GM12892 (cell line): ENCODE measurements around the gene MYCBPAP.
"Not testable (repeated sequence)": the region's sequence is repeated elsewhere in the genome, so short reads cannot be mapped to it uniquely, and the experiment has no call there.

ENCODE experiments used
- DNase-seq: peaks from one replicate; pipeline ENCODE4 v3.0.0; 2011; ENCODE audit not compliant: insufficient read length
- FAIRE-seq: peaks from 2 replicates; lab custom pipeline; 2011; peaks lifted over from hg19 to GRCh38; lab: Jason Lieb, UNC
- POLR2A ChIP-seq: IDR thresholded peaks from 2 replicates; pipeline ENCODE4 v1.6.1; 2011; ENCODE audit warnings: low read depth, low read length, control low read depth
- POLR2AphosphoS5 ChIP-seq: IDR thresholded peaks from 2 replicates; pipeline ENCODE4 v1.6.1; 2011; ENCODE audit warnings: low read depth, low read length, control low read depth
- TAF1 ChIP-seq: IDR thresholded peaks from 2 replicates; pipeline ENCODE4 v1.6.1; 2011; ENCODE audit warnings: low read depth, mild to moderate bottlenecking, control low read depth, low read length, borderline replicate concordance

The MYCBPAP gene

GRCh38 chr17:50473901-50474300 lies 34.3 kb upstream of the MYCBPAP start:
- TF ChIP-seq TAF1 = no peak
- no peak for TF ChIP-seq POLR2AphosphoS5
- no peak for TF ChIP-seq POLR2A
- no peak for FAIRE-seq
- DNase-seq = no peak

DNA sequence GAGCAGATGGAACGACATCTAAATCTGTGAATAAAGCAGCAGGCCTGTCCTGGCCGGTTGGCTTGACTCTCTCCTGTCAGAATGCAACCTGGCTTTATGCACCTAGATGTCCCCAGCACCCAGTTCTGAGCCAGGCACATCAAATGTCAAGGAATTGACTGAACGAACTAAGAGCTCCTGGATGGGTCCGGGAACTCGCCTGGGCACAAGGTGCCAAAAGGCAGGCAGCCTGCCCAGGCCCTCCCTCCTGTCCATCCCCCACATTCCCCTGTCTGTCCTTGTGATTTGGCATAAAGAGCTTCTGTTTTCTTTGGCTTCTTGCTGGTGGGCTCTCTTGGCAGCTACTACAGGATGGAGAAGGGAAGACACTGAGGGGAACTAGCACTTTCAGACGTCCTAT lies 33.7 kb upstream of the MYCBPAP start:
- FAIRE-seq = no peak
- TF ChIP-seq TAF1 (no peak), POLR2A (no peak), POLR2AphosphoS5 (no peak)
- DNase-seq = no peak

- no peak for TF ChIP-seq TAF1
- TF ChIP-seq POLR2AphosphoS5 = no peak
- TF ChIP-seq POLR2A = no peak
- FAIRE-seq = no peak
- DNase-seq = no peak
Observed at GRCh38 chr17:50475362-50475761, 32.9 kb upstream of the MYCBPAP start.

GRCh38 chr17:50475775-50476544 lies 32.3 kb upstream of the MYCBPAP start:
- not testable (repeated sequence) for FAIRE-seq, DNase-seq

GRCh38 chr17:50476545-50477315 lies 31.5 kb upstream of the MYCBPAP start:
- TF ChIP-seq POLR2AphosphoS5 (no peak), POLR2A (no peak), TAF1 (no peak)
- FAIRE-seq (no peak), DNase-seq (no peak)

GRCh38 chr17:50477976-50478375 lies 30.3 kb upstream of the MYCBPAP start:
- FAIRE-seq (no peak), DNase-seq (no peak)
- TF ChIP-seq POLR2A = no peak
- TF ChIP-seq TAF1 = no peak
- TF ChIP-seq POLR2AphosphoS5 = no peak

DNA sequence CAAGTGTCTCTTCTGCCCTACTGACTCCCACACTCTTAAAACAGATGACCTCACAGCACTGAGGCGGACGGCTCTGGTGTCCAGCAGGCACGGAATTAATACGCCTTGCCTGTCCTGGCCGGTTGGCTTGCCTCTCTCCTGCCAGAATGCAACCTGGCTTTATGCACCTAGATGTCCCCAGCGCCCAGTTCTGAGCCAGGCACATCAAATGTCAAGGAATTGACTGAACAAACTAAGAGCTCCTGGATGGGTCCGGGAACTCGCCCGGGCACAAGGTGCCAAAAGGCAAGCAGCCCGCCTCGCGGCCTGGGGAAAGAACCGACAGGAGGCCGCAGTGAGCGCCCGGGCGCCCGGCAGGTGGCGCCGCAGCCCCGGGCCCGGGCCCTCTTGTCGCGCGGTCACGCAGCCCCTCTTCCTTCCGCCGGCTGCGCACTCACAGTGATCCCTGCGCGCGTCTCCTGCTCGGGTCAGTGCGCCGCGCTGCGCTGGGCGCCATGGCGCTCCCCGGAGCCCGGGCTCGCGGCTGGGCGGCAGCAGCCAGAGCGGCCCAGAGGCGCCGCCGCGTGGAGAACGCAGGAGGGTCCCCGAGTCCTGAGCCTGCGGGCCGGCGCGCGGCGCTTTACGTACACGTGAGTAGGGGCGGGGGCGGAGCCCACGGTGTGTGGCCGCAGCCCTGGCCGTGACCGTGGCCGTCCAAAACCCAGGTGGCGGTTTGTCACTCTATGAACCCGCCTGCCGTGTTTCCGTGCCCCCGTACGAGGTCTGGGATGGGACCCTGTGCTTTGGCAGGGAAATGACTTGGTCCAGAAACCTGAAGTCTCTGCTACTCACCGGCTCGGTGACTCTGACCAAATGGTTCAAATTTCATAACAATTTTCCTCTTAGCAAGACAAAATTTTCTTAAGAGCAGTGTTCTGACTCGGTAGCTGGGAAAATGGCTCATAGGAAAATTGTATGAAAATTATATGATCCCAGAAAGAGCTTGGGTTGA lies 29.6 kb upstream of the MYCBPAP start, which contains the start of gene RSAD1:
Gene RSAD1 (plus strand): TSS at position 470 of the 991 bp plus-strand sequence. CDS start 25 bp downstream, at position 495.
- DNase-seq (peak; percentile 84), FAIRE-seq (peak; percentile 87)
- TF ChIP-seq POLR2A (peak; percentile 92), POLR2AphosphoS5 (peak; percentile 79), TAF1 (peak; percentile 80)

- TF ChIP-seq TAF1 (no peak), POLR2A (no peak), POLR2AphosphoS5 (no peak)
- DNase-seq (no peak), FAIRE-seq (peak; percentile 74)
Observed at GRCh38 chr17:50479522-50480141, 28.6 kb upstream of the MYCBPAP start.

DNA sequence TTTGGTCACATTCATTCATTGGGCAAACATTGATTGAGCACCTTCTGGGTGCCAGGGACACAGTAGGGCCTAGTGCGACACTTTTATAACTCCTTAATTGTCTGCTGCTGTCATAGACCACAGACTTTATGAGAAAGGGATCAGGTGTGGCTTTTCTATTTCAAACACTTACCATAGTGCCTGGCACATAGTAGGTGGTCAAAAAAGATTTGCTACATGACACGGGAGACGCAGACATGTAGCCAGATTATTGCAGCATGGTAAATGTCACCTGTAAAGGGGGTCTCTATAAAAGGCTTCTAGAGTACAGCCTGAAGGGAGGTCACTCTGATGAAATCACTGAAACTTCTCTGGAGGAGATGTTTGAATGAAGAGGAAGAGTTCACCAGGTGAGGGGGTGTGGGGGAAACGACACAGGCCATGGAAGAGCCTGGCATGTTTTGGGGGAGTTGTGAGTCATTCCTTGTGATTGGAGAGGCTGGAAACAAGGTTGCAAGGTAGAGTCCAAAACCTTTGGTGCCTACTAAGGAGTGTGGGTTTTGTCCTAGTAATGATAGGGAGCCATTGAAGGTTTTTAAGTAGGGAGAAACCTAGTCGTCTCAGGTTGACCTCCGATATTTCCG lies 28.0 kb upstream of the MYCBPAP start:
- FAIRE-seq (no peak), DNase-seq (no peak)
- TF ChIP-seq POLR2A = no peak
- no peak for TF ChIP-seq POLR2AphosphoS5
- TF ChIP-seq TAF1 = no peak

GRCh38 chr17:50480854-50481490 lies 27.3 kb upstream of the MYCBPAP start:
- FAIRE-seq = no peak
- no peak for DNase-seq

More at GRCh38 chr17:50480854-50481490, 27.3 kb upstream of the MYCBPAP start:
- TF ChIP-seq POLR2A (no peak), TAF1 (no peak), POLR2AphosphoS5 (no peak)
